ENCODE measurements around the gene AMHR2.

- no peak for TF ChIP-seq ZNF274 (IDR thresholded peaks at IDR 0.05; ENCODE audit: low read depth, low read length)
- TF ChIP-seq YY1 (IDR thresholded peaks at IDR 0.05; ENCODE audit: insufficient read depth, insufficient read length) = no peak
- TF ChIP-seq SUZ12 (IDR thresholded peaks at IDR 0.05; ENCODE audit: extremely low read depth, insufficient read depth, insufficient read length) = no peak
Observed at GRCh38 chr12:53461059-53461458, 37.4 kb downstream of the AMHR2 start.
